Mesothelial cell of epicardium (in vitro differentiated cells): ENCODE data around the gene FLRT2. TPM values are rescaled to one million over a fixed set of nuclear protein-coding genes. Genes with fewer than 3 reads are reported as not detected.

Experiments
- DNase-seq, 2 experiments: peaks; one replicate each; pipeline ENCODE4 v3.0.0; 2021; ENCODE audit warnings: low spot score in 2 of 2; ENCODE audit not compliant: unreplicated experiment in 2 of 2
- H3K27ac Mint-ChIP-seq: 2 replicates; pipeline ENCODE4 v1.8.0; 2021; ENCODE audit warnings: mixed read lengths
- H3K27me3 Mint-ChIP-seq: 2 replicates; pipeline ENCODE4 v1.8.0; 2021; ENCODE audit warnings: low read depth, mixed read lengths
- H3K36me3 Mint-ChIP-seq: 2 replicates; pipeline ENCODE4 v1.8.0; 2021; ENCODE audit warnings: mixed read lengths
- H3K4me1 Mint-ChIP-seq: 2 replicates; pipeline ENCODE4 v1.8.0; 2021; ENCODE audit warnings: mixed read lengths
- H3K4me3 Mint-ChIP-seq: 2 replicates; pipeline ENCODE4 v1.8.0; 2021; ENCODE audit warnings: mild to moderate bottlenecking, moderate library complexity, mixed read lengths
- H3K9me3 Mint-ChIP-seq: 2 replicates; pipeline ENCODE4 v1.8.0; 2021; ENCODE audit warnings: mixed read lengths
- total RNA-seq: library from RNA; stranded (reverse); gene quantifications from 3 replicates; pipeline ENCODE4 v1.2.1, GENCODE V29; 2021
- TF ChIP-seq, protein P1 (sequence below): fragments of 200-600 bp; sonication (generic); IDR thresholded peaks from one replicate; pipeline ENCODE4 v1.5.0; 2021; ENCODE audit warnings: antibody characterized with exemption; ENCODE audit not compliant: unreplicated experiment

Gene FLRT2
- total RNA-seq, 1 donor from 2014 or later = 150 TPM

DNA sequence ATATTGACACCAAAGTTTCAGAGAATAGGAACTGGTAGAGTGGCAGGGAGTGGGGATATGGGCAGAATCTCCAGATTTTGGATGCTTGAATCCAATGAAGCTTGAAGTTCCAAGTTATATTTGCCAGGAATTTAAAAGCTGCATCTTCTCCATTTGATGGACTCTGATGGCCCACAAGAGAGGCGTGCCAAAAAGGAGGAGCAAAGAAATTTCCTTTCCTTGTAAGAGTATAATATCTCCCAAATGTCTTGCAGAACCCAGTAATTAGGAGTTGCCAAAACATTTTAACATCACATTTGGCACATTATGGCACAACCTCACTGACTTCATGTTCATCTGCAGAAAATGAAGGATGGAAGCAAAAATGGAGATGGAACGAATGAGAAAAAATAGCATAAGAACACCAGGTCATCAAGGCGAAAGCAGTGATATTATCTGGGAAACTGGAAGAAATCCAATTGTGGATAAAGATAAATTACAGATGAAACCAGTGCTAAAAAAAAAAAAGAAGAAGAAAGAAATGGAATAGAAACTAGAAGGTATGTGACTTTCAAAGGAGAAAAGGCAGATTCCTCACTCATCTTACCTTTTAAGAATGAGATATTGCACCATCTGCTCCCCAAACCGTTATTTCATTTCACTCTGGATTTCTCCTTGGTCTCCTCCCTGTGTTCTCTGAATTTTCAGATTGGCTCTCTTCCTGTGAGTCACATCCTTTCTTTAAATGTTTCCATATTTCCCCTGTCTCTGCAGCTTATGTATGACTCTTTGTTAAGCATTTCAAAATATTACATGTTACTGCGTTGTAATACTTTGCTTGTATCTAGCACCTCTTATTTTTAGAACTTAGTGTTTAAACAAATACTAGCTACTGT is 13.5 kb upstream of the FLRT2 start:
- Mint-ChIP-seq H3K36me3 (no peaks in the 10 kb centered on the region), H3K27me3 (no peaks in the 10 kb centered on the region), H3K27ac (no peak overlapping the region)

DNA sequence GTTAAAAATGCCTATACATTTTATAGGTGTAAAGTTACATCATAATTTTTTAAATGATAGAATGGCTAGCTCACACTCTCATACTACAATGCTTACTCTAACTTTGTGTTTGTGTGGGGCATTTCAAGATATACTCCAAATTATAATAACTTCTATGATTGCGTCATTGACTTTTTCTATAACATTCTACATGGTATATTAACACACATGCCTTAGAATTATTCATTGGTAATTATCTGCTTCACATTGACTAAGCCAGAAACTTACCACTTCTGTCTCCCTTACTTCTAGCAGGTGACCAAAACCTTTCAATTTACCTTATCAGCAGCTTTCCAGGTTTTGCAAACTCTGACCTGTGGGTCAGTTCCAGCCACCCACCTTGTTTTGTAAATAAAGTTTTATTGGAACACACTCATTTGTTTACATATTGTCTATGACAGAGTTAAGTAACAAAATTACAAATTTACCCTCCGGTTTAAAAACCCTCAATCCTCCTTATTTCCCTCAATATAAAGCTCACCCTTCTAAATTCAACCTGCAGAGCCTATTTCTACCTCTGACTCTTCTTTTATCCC is 12.7 kb upstream of the FLRT2 start:
- Mint-ChIP-seq H3K4me3 (no peak overlapping the region), H3K4me1 (peaks cover 27% of the 10 kb centered on the region), H3K9me3 (no peaks in the 10 kb centered on the region), H3K27me3 (no peaks in the 10 kb centered on the region), H3K36me3 (no peaks in the 10 kb centered on the region), H3K27ac (no peak overlapping the region)
- TF ChIP-seq, protein P1, sequence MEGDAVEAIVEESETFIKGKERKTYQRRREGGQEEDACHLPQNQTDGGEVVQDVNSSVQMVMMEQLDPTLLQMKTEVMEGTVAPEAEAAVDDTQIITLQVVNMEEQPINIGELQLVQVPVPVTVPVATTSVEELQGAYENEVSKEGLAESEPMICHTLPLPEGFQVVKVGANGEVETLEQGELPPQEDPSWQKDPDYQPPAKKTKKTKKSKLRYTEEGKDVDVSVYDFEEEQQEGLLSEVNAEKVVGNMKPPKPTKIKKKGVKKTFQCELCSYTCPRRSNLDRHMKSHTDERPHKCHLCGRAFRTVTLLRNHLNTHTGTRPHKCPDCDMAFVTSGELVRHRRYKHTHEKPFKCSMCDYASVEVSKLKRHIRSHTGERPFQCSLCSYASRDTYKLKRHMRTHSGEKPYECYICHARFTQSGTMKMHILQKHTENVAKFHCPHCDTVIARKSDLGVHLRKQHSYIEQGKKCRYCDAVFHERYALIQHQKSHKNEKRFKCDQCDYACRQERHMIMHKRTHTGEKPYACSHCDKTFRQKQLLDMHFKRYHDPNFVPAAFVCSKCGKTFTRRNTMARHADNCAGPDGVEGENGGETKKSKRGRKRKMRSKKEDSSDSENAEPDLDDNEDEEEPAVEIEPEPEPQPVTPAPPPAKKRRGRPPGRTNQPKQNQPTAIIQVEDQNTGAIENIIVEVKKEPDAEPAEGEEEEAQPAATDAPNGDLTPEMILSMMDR = no peak
- DNase-seq = no peak

More for the DNA sequence above, 13.5 kb upstream of the FLRT2 start:
- H3K4me3 Mint-ChIP-seq = no peak overlapping the region
- peaks cover 3% of the 10 kb centered on the region for H3K9me3 Mint-ChIP-seq
- TF ChIP-seq, protein P1 = no peak
- no peak for DNase-seq
- peaks cover 27% of the 10 kb centered on the region for H3K4me1 Mint-ChIP-seq

DNA sequence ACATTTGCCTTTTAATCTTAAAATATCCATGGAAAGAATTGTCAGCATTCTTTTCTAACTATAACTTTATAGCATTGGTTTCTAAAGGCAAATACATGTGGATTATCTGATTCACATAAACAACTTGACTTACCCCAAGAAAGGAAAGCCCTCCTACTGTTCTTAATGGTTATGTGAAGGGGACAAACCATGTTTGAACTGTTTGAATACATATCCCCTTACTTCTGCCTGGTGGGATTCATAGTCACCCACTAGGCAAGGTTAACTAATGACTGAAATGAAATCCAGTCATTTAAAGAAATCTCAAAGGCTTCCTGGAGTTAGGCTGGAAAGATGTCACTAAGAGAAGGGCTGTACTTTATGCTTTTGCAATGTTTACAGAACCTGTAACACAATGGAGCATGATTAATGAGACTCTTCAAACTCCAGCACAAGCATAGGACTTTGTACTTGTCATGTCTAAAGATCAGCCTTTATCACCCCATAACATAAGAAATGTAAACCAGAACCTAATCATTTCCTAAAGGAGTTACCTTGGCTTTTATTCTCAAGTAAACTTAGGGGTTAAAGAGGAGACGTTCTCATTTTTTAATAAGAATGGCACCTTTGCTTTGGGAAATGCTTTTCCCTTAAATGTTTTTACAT is 10.2 kb upstream of the FLRT2 start:
- Mint-ChIP-seq H3K4me3 (no peak overlapping the region), H3K27me3 (no peaks in the 10 kb centered on the region), H3K4me1 (peaks cover 27% of the 10 kb centered on the region), H3K27ac (no peak overlapping the region), H3K36me3 (no peaks in the 10 kb centered on the region), H3K9me3 (no peaks in the 10 kb centered on the region)
- TF ChIP-seq, protein P1 = no peak
- DNase-seq = no peak

DNA sequence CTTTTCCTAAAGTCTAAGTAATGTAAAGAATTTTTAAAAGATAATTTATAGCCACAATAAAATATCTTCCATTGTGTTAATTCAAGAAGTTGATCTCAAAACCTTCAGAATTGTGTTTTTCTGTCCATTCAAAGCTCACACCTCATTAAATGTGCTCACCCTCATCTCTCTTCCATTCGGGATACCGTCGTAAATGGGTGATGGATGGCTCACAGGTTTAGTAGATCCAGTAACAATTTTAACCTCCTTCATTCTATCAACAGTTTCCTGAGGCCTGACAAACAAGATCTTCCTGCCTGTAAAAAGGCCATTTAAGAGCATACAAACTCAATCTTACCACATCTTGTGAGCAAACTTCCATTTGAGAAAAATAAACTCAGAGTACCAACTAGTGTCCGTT is 9.4 kb upstream of the FLRT2 start:
- H3K27ac Mint-ChIP-seq = no peak overlapping the region
- TF ChIP-seq, protein P1 = no peak
- no peaks in the 10 kb centered on the region for H3K36me3 Mint-ChIP-seq
- H3K9me3 Mint-ChIP-seq = no peaks in the 10 kb centered on the region
- peaks cover 27% of the 10 kb centered on the region for H3K4me1 Mint-ChIP-seq
- no peak for DNase-seq
- H3K27me3 Mint-ChIP-seq = no peaks in the 10 kb centered on the region
- no peak overlapping the region for H3K4me3 Mint-ChIP-seq

DNA sequence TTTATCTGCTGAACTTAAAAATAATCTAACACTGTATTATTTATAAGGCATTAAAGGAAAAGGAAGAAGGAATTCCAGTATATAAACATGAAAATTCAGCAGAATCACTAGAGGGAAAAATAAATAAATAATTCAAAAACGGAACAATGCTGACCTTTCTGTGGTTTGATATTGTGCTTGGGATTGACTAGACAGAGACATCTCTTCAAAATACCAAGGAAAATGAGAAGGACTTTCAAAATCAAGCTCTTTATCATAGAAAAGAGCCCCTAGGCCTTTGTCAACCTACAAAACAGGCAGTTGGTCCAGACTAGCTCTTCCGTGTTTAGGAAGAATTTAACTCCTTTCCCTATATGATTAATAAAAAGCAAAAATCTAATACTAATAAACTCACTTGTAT is 6.3 kb upstream of the FLRT2 start:
- Mint-ChIP-seq H3K4me1 (peaks cover 34% of the 10 kb centered on the region), H3K27me3 (no peaks in the 10 kb centered on the region), H3K36me3 (no peaks in the 10 kb centered on the region), H3K4me3 (no peak overlapping the region), H3K9me3 (no peaks in the 10 kb centered on the region), H3K27ac (no peak overlapping the region)
- TF ChIP-seq, protein P1 = no peak
- no peak for DNase-seq
